ENCODE results near the gene SLAMF6.
"Not testable (repeated sequence)": the region's sequence is repeated elsewhere in the genome, so short reads cannot be mapped to it uniquely, and the experiment has no call there.

DNA sequence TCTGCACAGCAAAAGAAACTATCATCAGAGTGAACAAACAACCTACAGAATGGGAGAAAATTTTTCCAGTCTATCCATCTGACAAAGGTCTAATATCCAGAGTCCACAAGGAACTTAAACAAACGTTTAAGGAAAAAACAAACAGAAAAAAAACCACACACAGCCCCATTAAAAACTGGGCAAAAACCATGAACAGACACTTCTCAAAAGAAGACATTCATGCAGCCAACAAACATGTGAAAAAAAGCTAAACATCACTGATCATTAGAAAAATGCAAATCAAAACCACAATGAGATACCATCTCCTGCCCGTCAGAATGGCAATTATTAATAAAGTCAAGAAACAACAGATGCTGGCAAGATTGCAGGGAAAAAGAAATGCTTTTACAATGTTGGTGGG is 39.7 kb upstream of the SLAMF6 start:
- TF ChIP-seq, protein P1, sequence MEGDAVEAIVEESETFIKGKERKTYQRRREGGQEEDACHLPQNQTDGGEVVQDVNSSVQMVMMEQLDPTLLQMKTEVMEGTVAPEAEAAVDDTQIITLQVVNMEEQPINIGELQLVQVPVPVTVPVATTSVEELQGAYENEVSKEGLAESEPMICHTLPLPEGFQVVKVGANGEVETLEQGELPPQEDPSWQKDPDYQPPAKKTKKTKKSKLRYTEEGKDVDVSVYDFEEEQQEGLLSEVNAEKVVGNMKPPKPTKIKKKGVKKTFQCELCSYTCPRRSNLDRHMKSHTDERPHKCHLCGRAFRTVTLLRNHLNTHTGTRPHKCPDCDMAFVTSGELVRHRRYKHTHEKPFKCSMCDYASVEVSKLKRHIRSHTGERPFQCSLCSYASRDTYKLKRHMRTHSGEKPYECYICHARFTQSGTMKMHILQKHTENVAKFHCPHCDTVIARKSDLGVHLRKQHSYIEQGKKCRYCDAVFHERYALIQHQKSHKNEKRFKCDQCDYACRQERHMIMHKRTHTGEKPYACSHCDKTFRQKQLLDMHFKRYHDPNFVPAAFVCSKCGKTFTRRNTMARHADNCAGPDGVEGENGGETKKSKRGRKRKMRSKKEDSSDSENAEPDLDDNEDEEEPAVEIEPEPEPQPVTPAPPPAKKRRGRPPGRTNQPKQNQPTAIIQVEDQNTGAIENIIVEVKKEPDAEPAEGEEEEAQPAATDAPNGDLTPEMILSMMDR (IDR thresholded peaks at IDR 0.05) = not testable (repeated sequence)
- not testable (repeated sequence) for TF ChIP-seq POLR2AphosphoS5 (IDR thresholded peaks at IDR 0.05)
